GM23338 (cell line): ENCODE data around the gene SPART. TPM values are rescaled to one million over a fixed set of nuclear protein-coding genes. Genes with fewer than 3 reads are reported as not detected.
A peak's percentile ranks its signal among the peaks of the same experiment; 100 is the strongest.

Experiments
- ATAC-seq: fragments of 200-7000 bp; cut with Tn5 transposase; 3 replicates; pipeline ENCODE4 v1.9.1; 2020
- DNase-seq: peaks from one replicate; pipeline ENCODE4 v3.0.0-alpha.2; 2015; ENCODE audit warnings: low spot score
- H2AFZ ChIP-seq: fragments of 200-600 bp; sonication (generic); 2 replicates; pipeline ENCODE4 v1.8.0; 2016; ENCODE audit warnings: antibody characterized with exemption, mild to moderate bottlenecking, moderate library complexity
- H3F3A ChIP-seq: fragments of 200-600 bp; sonication (generic); replicated peaks from 2 replicates; pipeline ENCODE4 v1.8.0; 2017; ENCODE audit warnings: antibody characterized with exemption, mixed run types, low read depth
- H3K27ac ChIP-seq: fragments of 200-600 bp; sonication (generic); 2 replicates; pipeline ENCODE4 v1.6.1; 2016; ENCODE audit warnings: low read depth
- H3K27me3 ChIP-seq: fragments of 200-600 bp; sonication (generic); 2 replicates; pipeline ENCODE4 v1.8.0; 2016; ENCODE audit warnings: mild to moderate bottlenecking, mixed run types, moderate library complexity; ENCODE audit not compliant: insufficient read depth
- H3K36me3 ChIP-seq: fragments of 200-600 bp; sonication (generic); 2 replicates; pipeline ENCODE4 v1.8.0; 2016; ENCODE audit warnings: mild to moderate bottlenecking; ENCODE audit not compliant: insufficient read depth
- H3K4me1 ChIP-seq: fragments of 200-600 bp; sonication (generic); 2 replicates; pipeline ENCODE4 v1.8.0; 2016; ENCODE audit warnings: mild to moderate bottlenecking, moderate library complexity; ENCODE audit not compliant: insufficient read depth
- H3K4me2 ChIP-seq: fragments of 200-600 bp; sonication (generic); 2 replicates; pipeline ENCODE4 v1.7.1; 2017; ENCODE audit warnings: mixed run types
- H3K4me3 ChIP-seq: fragments of 200-600 bp; sonication (generic); 2 replicates; pipeline ENCODE4 v1.6.1; 2016; ENCODE audit warnings: mixed run types
- H3K79me2 ChIP-seq: fragments of 200-600 bp; sonication (generic); replicated peaks from 2 replicates; pipeline ENCODE4 v1.8.0; 2017; ENCODE audit warnings: mild to moderate bottlenecking; ENCODE audit not compliant: insufficient read depth
- H3K9me2 ChIP-seq: fragments of 200-600 bp; sonication (generic); 2 replicates; pipeline ENCODE4 v1.8.0; 2017; ENCODE audit not compliant: insufficient read depth
- H4K20me1 ChIP-seq: fragments of 200-600 bp; sonication (generic); replicated peaks from 2 replicates; pipeline ENCODE4 v1.8.0; 2017; ENCODE audit warnings: mild to moderate bottlenecking; ENCODE audit not compliant: insufficient read depth
- H3K27ac Mint-ChIP-seq: 2 replicates; pipeline ENCODE4 v1.8.0; 2020; ENCODE audit warnings: inconsistent platforms, mild to moderate bottlenecking, moderate library complexity, mixed read lengths
- H3K27me3 Mint-ChIP-seq: 3 replicates; pipeline ENCODE4 v1.8.0; 2022; ENCODE audit warnings: low read depth, mild to moderate bottlenecking, moderate library complexity, mixed read lengths, inconsistent platforms; ENCODE audit not compliant: insufficient read depth, poor library complexity
- H3K36me3 Mint-ChIP-seq: 3 replicates; pipeline ENCODE4 v1.8.0; 2021; ENCODE audit warnings: low read depth, mild to moderate bottlenecking, inconsistent platforms, moderate library complexity, mixed read lengths
- H3K4me1 Mint-ChIP-seq: 3 replicates; pipeline ENCODE4 v1.8.0; 2020; ENCODE audit warnings: mild to moderate bottlenecking, inconsistent platforms, mixed read lengths
- H3K4me3 Mint-ChIP-seq: 3 replicates; pipeline ENCODE4 v1.8.0; 2021; ENCODE audit warnings: moderate library complexity, mild to moderate bottlenecking, inconsistent platforms, mixed read lengths
- H3K9me3 Mint-ChIP-seq: 3 replicates; pipeline ENCODE4 v1.8.0; 2020; ENCODE audit warnings: moderate library complexity, mild to moderate bottlenecking, inconsistent platforms, mixed read lengths
- EZH2phosphoT487 ChIP-seq: fragments of 200-600 bp; sonication (generic); IDR thresholded peaks from one replicate; pipeline ENCODE4 v1.8.1; 2018; ENCODE audit warnings: antibody characterized with exemption; ENCODE audit not compliant: unreplicated experiment
- JUNB ChIP-seq: IDR thresholded peaks from one replicate; pipeline ENCODE4 v1.6.1; 2016; ENCODE audit warnings: antibody characterized with exemption; ENCODE audit not compliant: unreplicated experiment
- ZNF114 ChIP-seq: fragments of 250-450 bp; sonication (Bioruptor Pico); IDR thresholded peaks from 2 replicates; pipeline ENCODE4 v1.5.0; 2020; ENCODE audit warnings: mild to moderate bottlenecking, moderate library complexity
- polyA plus RNA-seq: library from polyadenylated mRNA; unstranded; fragments of >200 nt; fragmentation: Nextera tagmentation; extraction: Ambion mirVana; gene quantifications from 2 replicates; pipeline ENCODE4 v1.2.1, GENCODE V29; 2016
- total RNA-seq: library from RNA; depleted of rRNA; stranded (reverse); fragments of >200 nt; shearing (Covaris generic); gene quantifications from 2 replicates; pipeline ENCODE4 v1.2.3, GENCODE V29; 2014
- TF ChIP-seq, protein P1 (sequence below): fragments of 250-450 bp; sonication (Bioruptor Pico); IDR thresholded peaks from 2 replicates; pipeline ENCODE4 v1.5.0; 2020; ENCODE audit warnings: mild to moderate bottlenecking, moderate library complexity

SPART gene
- total and polyA plus RNA-seq, 2 experiments from 2014 or later: 109 to 116 TPM

DNA sequence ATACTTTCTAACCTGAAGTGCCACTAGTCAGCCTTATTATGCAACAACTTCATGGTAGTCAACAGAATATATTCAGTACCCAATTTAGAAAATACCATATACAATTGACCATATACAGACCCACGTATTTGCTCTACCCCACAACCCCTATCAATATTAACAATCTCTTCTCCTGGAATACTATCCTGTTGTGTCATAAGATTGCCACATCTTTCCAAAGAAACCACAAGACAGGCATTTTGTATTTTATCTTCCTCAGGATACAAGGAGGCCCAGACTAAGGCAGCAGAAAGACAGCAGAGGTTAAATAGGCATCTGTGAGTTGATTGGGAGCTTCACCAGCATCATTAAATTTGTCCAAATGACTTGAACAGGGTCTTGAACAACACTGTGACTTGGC, 4.5 kb downstream of the SPART start (continued):
- TF ChIP-seq, protein P1, sequence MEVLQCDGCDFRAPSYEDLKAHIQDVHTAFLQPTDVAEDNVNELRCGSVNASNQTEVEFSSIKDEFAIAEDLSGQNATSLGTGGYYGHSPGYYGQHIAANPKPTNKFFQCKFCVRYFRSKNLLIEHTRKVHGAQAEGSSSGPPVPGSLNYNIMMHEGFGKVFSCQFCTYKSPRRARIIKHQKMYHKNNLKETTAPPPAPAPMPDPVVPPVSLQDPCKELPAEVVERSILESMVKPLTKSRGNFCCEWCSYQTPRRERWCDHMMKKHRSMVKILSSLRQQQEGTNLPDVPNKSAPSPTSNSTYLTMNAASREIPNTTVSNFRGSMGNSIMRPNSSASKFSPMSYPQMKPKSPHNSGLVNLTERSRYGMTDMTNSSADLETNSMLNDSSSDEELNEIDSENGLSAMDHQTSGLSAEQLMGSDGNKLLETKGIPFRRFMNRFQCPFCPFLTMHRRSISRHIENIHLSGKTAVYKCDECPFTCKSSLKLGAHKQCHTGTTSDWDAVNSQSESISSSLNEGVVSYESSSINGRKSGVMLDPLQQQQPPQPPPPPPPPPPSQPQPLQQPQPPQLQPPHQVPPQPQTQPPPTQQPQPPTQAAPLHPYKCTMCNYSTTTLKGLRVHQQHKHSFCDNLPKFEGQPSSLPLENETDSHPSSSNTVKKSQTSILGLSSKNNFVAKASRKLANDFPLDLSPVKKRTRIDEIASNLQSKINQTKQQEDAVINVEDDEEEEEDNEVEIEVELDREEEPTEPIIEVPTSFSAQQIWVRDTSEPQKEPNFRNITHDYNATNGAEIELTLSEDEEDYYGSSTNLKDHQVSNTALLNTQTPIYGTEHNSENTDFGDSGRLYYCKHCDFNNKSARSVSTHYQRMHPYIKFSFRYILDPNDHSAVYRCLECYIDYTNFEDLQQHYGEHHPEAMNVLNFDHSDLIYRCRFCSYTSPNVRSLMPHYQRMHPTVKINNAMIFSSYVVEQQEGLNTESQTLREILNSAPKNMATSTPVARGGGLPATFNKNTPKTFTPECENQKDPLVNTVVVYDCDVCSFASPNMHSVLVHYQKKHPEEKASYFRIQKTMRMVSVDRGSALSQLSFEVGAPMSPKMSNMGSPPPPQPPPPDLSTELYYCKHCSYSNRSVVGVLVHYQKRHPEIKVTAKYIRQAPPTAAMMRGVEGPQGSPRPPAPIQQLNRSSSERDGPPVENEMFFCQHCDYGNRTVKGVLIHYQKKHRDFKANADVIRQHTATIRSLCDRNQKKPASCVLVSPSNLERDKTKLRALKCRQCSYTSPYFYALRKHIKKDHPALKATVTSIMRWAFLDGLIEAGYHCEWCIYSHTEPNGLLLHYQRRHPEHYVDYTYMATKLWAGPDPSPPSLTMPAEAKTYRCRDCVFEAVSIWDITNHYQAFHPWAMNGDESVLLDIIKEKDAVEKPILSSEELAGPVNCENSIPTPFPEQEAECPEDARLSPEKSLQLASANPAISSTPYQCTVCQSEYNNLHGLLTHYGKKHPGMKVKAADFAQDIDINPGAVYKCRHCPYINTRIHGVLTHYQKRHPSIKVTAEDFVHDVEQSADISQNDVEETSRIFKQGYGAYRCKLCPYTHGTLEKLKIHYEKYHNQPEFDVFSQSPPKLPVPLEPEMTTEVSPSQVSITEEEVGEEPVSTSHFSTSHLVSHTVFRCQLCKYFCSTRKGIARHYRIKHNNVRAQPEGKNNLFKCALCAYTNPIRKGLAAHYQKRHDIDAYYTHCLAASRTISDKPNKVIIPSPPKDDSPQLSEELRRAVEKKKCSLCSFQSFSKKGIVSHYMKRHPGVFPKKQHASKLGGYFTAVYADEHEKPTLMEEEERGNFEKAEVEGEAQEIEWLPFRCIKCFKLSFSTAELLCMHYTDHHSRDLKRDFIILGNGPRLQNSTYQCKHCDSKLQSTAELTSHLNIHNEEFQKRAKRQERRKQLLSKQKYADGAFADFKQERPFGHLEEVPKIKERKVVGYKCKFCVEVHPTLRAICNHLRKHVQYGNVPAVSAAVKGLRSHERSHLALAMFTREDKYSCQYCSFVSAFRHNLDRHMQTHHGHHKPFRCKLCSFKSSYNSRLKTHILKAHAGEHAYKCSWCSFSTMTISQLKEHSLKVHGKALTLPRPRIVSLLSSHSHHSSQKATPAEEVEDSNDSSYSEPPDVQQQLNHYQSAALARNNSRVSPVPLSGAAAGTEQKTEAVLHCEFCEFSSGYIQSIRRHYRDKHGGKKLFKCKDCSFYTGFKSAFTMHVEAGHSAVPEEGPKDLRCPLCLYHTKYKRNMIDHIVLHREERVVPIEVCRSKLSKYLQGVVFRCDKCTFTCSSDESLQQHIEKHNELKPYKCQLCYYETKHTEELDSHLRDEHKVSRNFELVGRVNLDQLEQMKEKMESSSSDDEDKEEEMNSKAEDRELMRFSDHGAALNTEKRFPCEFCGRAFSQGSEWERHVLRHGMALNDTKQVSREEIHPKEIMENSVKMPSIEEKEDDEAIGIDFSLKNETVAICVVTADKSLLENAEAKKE (CRISPR knock-in tag): no peak
- no peak for TF ChIP-seq EZH2phosphoT487

DNA sequence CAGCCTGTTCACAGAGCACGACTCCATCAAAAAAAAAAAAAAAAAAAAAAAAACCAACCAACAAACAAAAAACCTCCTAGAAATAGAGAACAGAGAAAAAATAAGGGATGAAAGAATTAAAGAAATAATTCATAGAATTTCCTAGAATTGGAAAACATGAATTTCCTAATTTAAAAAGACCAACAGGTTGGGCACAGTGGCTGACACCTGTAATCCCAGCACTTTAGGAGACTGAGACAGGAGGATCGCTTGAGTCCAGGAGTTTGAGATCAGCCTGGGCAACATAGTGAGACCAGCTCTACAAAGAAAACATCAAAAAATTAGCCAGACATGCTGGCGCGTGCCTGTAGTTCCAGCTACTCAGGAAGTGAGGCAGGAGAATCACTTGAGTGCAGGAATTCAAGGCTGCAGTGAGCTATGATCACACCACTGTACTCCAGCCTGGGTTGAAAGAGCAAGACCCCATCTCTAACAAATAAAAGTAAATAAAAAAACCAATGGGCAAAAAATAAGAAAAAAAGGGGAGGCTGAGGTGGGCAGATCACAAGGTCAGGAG, 6.5 kb downstream of the SPART start:
- H3K36me3 Mint-ChIP-seq: no peaks in the 10 kb centered on the region
- DNase-seq (no peak), ATAC-seq (no peak)
- H3K27me3 ChIP-seq: no peaks in the 10 kb centered on the region
- H3K27ac ChIP-seq: peak overlapping the region; percentile 3; the same call in 1 of the 2 replicates
- H3K27me3 Mint-ChIP-seq: peaks cover 5% of the 10 kb centered on the region
- H3K4me1 ChIP-seq: peaks cover 76% of the 10 kb centered on the region
- H3K36me3 ChIP-seq: peaks cover 3% of the 10 kb centered on the region; the same call in 1 of the 2 replicates
- no peak overlapping the region for H3K4me3 Mint-ChIP-seq
- no peaks in the 10 kb centered on the region for H4K20me1 ChIP-seq
- H3K4me2 ChIP-seq: no peak overlapping the region
- H2AFZ ChIP-seq: no peak overlapping the region
- peaks cover 100% of the 10 kb centered on the region for H3K79me2 ChIP-seq
- TF ChIP-seq JUNB (no peak), ZNF114 (CRISPR knock-in tag) (no peak)
- H3F3A ChIP-seq: no peaks in the 10 kb centered on the region
- peaks cover 24% of the 10 kb centered on the region for H3K4me1 Mint-ChIP-seq
- H3K4me3 ChIP-seq: no peak overlapping the region
- H3K9me3 Mint-ChIP-seq: no peaks in the 10 kb centered on the region
- no peaks in the 10 kb centered on the region for H3K9me2 ChIP-seq
- no peak overlapping the region for H3K27ac Mint-ChIP-seq
